Aorta (tissue), 5 donors: ENCODE results near the gene PSG2. TPM values are rescaled to one million over a fixed set of nuclear protein-coding genes. Genes with fewer than 3 reads are reported as not detected.
"Not testable (repeated sequence)": the region's sequence is repeated elsewhere in the genome, so short reads cannot be mapped to it uniquely, and the experiment has no call there.

Source experiments
- ATAC-seq: fragments of 200-7000 bp; cut with Tn5 transposase; one replicate; pipeline ENCODE4 v1.9.1; 2022; ENCODE audit warnings: moderate library complexity; ENCODE audit not compliant: low FRiP score
- DNase-seq, 2 donors: peaks; one replicate each; pipeline ENCODE4 v3.0.0-alpha.2; 2020
- H3K27ac ChIP-seq, 2 donors: one replicate each; pipeline ENCODE4 v1.5.1; 2013; ENCODE audit warnings: low read length in 2 of 2, mild to moderate bottlenecking in 2 of 2, moderate library complexity in 2 of 2, control low read depth in 1 of 2, inconsistent platforms in 1 of 2, low read depth in 1 of 2
- H3K27me3 ChIP-seq, 2 donors: one replicate each; pipeline ENCODE4 v1.6.1; 2013; ENCODE audit warnings: control low read depth in 1 of 2, low read length in 1 of 2, mild to moderate bottlenecking in 1 of 2, moderate library complexity in 1 of 2; ENCODE audit not compliant: insufficient read depth in 2 of 2, control insufficient read depth in 1 of 2
- H3K36me3 ChIP-seq, 2 donors: one replicate each; pipeline ENCODE4 v1.6.1; 2013; ENCODE audit warnings: control low read depth in 1 of 2, low read length in 1 of 2, mild to moderate bottlenecking in 1 of 2; ENCODE audit not compliant: insufficient read depth in 2 of 2, control insufficient read depth in 1 of 2
- H3K4me1 ChIP-seq, 2 donors: one replicate each; pipeline ENCODE4 v1.6.1; 2013; ENCODE audit warnings: low read length in 2 of 2, control low read depth in 1 of 2, mild to moderate bottlenecking in 1 of 2, moderate library complexity in 1 of 2; ENCODE audit not compliant: insufficient read depth in 2 of 2, control insufficient read depth in 1 of 2
- H3K4me3 ChIP-seq, 2 donors: one replicate each; pipeline ENCODE4 v1.5.1; 2013; ENCODE audit warnings: low read length in 2 of 2, control low read depth in 1 of 2, mild to moderate bottlenecking in 1 of 2
- H3K9me3 ChIP-seq: one replicate; pipeline ENCODE4 v1.6.1; 2013; ENCODE audit warnings: mild to moderate bottlenecking, low read length; ENCODE audit not compliant: control insufficient read depth
- WGBS, 2 donors: extraction: QIAGEN DNeasy Blood & Tissue Kit; methylation state at CpG; one replicate each; pipeline ENCODE4 v1.1.7; 2013; 5-methylcytosine and 5-hydroxymethylcytosine counted together
- intact Hi-C, 2 donors: fragments of 100-400 bp; cut with DNase I; formaldehyde crosslinking; loops; one replicate each; pipeline versions ENCODE4 v1.14.2 to v1.15.0; 2022
- polyA plus RNA-seq, 2 donors: library from polyadenylated mRNA; stranded (reverse); fragments of 200-250 nt; gene quantifications; one replicate each; pipeline ENCODE4 v1.2.3, GENCODE V29; 2013
- total RNA-seq, 2 donors: library from RNA; stranded (reverse); fragmentation: NEBNext Ultra II Directional; extraction: Animal tissue kit (Norgen Biotek cat#: 25700); gene quantifications; one replicate each; pipeline ENCODE4 v1.2.1, GENCODE V29; 2021
- donor health status: healthy with polysubstance abuse.
- donor health status: Bipolar disorder and iron deficiency.
- donor health status: DM: no; HTN: no; CAD: no.
- donor health status: DM: no; HTN: no; CAD: no.
- donor health status: DM: yes; HTN: yes; CAD: no.

The PSG2 gene
- total and polyA plus RNA-seq, 4 donors, result not detected

DNA sequence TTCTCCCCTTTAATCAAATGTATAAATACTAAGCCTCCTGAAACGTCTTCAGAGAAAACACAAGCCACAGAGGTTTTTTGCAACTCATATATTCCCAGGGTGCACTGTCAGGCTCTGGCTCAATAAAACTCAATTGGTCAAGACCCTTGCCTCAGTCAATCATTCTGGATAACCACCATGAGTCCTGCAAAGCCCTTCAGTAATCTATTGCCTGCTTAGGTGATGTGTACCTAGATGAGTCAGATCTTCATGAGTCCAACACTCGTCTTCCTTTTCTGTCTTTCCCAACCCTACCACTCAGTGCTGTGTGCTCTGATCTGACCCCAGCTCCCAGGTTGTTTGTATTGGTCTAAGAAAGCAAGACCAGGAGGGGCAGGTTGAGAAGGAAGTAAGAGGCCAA is 24.1 kb downstream of the PSG2 start:
- H3K36me3 ChIP-seq, H3K27ac ChIP-seq, H3K27me3 ChIP-seq, H3K4me1 ChIP-seq, H3K9me3 ChIP-seq, H3K4me3 ChIP-seq, DNase-seq, ATAC-seq, intact Hi-C loops: not testable (repeated sequence)
- 36 to 43% methylated on average over 2 of the region's 2 CpGs for WGBS, 2 donors

DNA sequence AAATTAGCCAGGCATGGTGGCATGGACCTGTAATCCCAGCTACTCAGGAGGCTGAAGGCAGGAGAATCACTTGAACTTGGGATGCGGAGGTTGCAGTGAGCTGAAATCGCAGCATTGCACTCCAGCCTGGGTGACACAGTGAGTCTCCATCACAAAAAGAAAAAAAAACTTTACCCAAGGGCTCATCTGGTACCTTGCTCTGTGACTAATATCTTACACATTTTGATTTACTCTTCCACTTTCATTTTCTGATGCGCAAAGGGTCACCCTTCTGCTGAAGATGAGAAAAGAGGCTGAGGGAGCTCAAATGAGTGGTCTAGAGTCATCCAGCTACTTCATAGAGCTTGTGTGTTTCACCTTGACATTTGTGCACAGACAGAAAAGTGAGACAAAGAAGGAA is 34.5 kb downstream of the PSG2 start:
- intact Hi-C loops, H3K4me3 ChIP-seq, ATAC-seq, H3K9me3 ChIP-seq, H3K4me1 ChIP-seq, H3K27ac ChIP-seq, H3K27me3 ChIP-seq, H3K36me3 ChIP-seq, DNase-seq: not testable (repeated sequence)
- 74 to 90% methylated on average over 3 of the region's 3 CpGs for WGBS, 2 donors

DNA sequence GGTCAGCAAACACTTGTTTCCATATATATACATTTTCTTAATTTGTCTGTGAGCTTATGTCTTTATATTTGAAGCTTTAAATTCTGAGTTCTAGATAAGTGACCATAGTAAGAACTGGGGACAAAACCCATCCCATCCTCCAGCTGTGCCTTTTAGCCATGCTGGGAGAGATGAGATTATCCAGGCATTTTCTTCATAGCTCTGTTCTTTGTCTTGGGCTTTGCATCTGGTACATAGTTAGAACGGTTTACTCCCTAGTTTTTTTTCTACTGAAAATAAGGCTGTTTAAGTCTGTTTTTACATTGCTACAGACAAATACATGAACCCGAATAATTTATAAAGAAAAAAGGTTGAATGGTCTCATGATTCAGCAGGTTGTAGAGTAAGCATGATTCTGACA is 35.9 kb downstream of the PSG2 start:
- H3K27ac ChIP-seq, H3K9me3 ChIP-seq, H3K27me3 ChIP-seq, ATAC-seq, H3K36me3 ChIP-seq, H3K4me1 ChIP-seq, DNase-seq, H3K4me3 ChIP-seq, intact Hi-C loops: not testable (repeated sequence)
- WGBS, 2 donors, result 75 to 78% methylated on average over 2 of the region's 2 CpGs

DNA sequence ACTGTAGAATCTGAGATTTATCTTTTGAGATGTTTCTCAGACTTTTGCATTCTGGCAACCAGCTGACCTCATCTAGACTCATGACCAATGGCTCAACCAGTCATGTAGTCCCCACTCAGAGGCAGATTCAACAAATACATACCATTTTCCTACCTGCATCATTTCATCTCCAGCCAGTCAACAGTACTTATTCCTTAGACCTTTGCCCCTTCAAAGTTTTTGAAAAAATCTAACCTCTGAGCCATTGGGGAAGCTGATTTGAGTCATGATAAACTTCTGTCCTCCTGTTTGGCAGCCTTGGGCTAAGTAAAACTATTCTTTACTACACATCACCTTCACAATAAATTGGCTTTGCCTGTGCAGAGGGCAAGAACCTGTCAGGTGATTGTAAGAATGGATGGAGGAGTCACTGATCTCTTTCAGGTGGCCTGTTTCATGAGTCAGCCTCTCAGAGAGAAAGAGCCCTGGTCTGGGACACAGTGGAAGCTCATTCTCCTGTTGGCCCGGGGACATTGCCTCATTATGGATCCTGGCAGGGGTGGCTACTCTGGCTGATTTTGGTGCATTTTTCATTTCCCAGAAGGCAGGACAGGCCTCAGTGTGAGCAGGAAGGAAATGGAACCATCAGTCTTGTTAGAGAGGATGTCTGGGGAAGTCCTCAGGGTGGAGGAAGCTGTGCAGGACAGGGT is 38.9 kb downstream of the PSG2 start:
- H3K4me3 ChIP-seq, H3K4me1 ChIP-seq, H3K27me3 ChIP-seq, intact Hi-C loops, ATAC-seq, H3K27ac ChIP-seq, DNase-seq, H3K36me3 ChIP-seq, H3K9me3 ChIP-seq: not testable (repeated sequence)
- WGBS, 2 donors, result 61 to 68% methylated on average over 1 of the region's 1 CpG

DNA sequence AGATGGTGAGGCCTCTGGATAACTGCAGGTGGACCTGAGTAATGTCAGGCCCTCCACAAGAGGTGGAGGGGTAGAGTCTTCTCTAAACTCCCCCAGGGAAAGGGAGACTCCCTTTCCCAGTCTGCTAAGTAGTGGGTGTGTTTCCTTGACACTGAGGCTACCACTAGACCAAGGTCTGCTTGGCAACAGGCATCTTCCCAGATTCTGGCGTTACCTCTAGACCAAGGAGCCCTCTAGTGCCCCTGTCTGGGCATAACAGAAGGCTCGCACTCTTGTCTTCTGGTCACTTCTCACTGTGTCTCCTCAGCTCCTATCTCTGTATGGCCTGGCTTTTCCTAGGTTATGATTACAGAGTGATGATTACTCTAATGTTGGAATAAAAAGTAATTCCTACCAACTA is 50.9 kb downstream of the PSG2 start:
- H3K27me3 ChIP-seq, H3K36me3 ChIP-seq, H3K9me3 ChIP-seq, ATAC-seq, intact Hi-C loops, H3K4me3 ChIP-seq, DNase-seq, H3K4me1 ChIP-seq, H3K27ac ChIP-seq: not testable (repeated sequence)
- 40 to 54% methylated on average over 2 of the region's 2 CpGs for WGBS, 2 donors

DNA sequence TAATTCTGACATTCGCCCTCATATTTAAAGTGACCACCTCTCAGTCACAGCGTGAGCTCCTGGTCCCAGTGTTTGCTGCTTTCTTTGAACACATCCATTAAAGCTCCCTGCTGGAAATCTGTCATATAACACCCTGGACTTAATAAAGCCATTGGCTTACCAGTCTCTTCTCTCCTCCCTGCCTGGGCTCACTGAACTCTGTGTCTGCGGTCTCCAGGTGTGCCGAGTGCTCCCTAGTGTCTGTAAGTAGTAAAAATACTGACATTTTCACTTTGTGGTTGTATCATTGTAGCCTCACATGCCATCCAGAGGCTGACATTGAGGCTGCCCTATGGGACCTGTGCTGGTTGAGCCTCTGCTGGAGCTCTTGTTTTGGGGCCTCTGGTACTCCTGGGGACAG is 53.6 kb downstream of the PSG2 start:
- H3K4me1 ChIP-seq, result no peaks in the 10 kb centered on the region
- no peaks in the 10 kb centered on the region for H3K9me3 ChIP-seq
- no peak for DNase-seq
- 73 to 78% methylated on average over 4 of the region's 4 CpGs for WGBS, 2 donors
- intact Hi-C loops, result no loop called here
- H3K36me3 ChIP-seq, result no peaks in the 10 kb centered on the region
- no peak for ATAC-seq
- no peak overlapping the region for H3K4me3 ChIP-seq
- no peak overlapping the region for H3K27ac ChIP-seq
- no peaks in the 10 kb centered on the region for H3K27me3 ChIP-seq

DNA sequence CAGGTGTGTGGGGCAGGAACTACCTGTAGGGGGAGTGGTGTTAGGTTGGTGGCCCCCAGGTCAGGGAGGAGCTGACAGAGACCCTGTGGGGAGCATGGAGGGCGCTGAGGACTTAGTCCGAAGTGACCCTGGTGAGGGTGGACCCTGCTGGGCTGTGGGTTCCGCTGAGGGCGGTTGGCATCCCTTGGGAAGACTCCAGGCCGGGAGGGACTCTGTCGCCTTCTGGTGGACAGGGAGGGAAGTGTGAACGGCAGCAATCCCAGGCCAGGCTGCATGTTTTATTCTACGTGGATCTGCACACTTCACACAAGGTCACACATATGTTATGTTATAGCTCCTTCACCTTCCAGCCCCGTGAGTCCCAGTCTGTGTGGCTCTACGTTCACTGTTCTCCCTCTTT is 54.5 kb downstream of the PSG2 start:
- DNase-seq, intact Hi-C loops, H3K9me3 ChIP-seq, H3K27ac ChIP-seq, H3K27me3 ChIP-seq, ATAC-seq, H3K36me3 ChIP-seq, H3K4me1 ChIP-seq, H3K4me3 ChIP-seq: not testable (repeated sequence)
- WGBS, 2 donors, result 50 to 59% methylated on average over 7 to 10 of the region's 10 CpGs

DNA sequence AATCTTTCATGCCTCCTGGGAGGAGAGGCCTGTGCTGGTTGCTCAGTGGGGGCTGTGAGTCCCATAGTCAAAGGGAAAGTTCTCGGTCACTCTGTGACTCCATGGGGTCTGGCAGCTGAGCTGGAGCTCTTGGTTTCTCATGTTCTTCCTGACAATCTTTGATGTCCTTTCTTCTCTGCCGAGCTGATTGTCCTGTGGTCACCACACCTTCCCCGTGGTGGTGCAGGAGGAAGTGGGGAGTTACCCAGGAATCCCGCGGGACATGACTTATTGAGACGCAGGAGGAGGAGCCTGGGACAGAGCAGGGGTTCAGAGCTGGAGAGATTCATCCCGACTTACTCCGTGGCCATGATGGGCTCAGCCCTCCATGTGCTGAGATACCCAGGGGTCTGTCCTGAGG is 55.4 kb downstream of the PSG2 start:
- H3K9me3 ChIP-seq, H3K36me3 ChIP-seq, H3K27ac ChIP-seq, H3K4me3 ChIP-seq, H3K27me3 ChIP-seq, intact Hi-C loops, ATAC-seq, DNase-seq, H3K4me1 ChIP-seq: not testable (repeated sequence)
- WGBS, 2 donors, result 83 to 84% methylated on average over 7 to 8 of the region's 8 CpGs

DNA sequence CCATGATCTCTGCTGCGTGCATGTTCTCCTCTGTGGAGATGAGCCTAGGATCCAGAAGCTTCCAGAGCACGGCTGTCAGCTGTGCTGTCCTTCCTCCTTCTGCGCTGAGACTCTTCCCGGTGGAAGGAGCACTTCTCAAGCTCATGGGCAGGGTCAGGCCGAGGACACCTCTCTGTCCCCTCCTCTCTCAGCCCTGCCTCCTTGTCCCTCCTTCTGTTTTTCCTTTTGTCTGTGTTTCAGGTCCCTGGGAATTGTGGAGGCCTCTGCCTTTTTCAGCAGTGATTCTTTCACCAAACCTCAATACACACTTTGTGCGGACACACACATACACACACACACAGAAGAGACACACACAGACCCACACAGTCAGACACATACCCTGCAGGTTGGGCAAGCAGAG is 56.1 kb downstream of the PSG2 start, which contains the start of gene PSG11:
TSS of gene PSG11 (minus strand) at position 101 of the 400 bp plus-strand sequence. CDS start at position 4, 97 bp downstream.
- H3K9me3 ChIP-seq, intact Hi-C loops, H3K36me3 ChIP-seq, ATAC-seq, H3K4me3 ChIP-seq, H3K27me3 ChIP-seq, H3K27ac ChIP-seq, DNase-seq, H3K4me1 ChIP-seq: not testable (repeated sequence)
- 72 to 79% methylated on average over 6 of the region's 6 CpGs for WGBS, 2 donors
